ENCODE measurements around the gene BPIFB6.

Gene BPIFB6

DNA sequence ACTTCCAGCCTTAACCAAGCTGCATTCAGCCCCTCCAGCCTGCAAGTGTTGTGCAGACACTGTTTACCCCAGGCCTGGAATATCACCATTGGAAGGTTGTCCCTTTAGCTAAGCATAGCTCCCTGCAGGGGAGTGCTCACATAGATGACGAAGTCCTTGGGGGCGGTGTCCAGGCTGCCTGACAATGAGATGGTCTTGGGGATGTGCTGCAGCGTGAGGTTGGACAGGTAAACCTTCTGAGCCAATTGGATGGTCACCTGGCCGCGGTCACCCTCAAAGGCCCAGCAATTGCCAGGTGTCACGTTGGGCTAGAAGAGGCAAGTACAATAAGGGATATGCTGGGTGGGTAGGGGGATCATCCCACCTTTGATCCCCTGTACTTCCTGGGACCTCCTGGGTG, 45.9 kb upstream of the BPIFB6 start:
- no peak overlapping the region for H3K4me3 ChIP-seq
- H3K4me1 ChIP-seq: no peaks in the 10 kb centered on the region
- H3K9me3 ChIP-seq: no peaks in the 10 kb centered on the region
- no peak for DNase-seq
- TF ChIP-seq, protein P1, sequence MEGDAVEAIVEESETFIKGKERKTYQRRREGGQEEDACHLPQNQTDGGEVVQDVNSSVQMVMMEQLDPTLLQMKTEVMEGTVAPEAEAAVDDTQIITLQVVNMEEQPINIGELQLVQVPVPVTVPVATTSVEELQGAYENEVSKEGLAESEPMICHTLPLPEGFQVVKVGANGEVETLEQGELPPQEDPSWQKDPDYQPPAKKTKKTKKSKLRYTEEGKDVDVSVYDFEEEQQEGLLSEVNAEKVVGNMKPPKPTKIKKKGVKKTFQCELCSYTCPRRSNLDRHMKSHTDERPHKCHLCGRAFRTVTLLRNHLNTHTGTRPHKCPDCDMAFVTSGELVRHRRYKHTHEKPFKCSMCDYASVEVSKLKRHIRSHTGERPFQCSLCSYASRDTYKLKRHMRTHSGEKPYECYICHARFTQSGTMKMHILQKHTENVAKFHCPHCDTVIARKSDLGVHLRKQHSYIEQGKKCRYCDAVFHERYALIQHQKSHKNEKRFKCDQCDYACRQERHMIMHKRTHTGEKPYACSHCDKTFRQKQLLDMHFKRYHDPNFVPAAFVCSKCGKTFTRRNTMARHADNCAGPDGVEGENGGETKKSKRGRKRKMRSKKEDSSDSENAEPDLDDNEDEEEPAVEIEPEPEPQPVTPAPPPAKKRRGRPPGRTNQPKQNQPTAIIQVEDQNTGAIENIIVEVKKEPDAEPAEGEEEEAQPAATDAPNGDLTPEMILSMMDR (IDR thresholded peaks at IDR 0.05): no peak
- no peaks in the 10 kb centered on the region for H3K36me3 ChIP-seq
- H3K27ac ChIP-seq: no peak overlapping the region
- intact Hi-C loops (cut with DNase I; ENCODE audit: low total_unique reads): no loop called here
- peaks cover 0 to 35% of the 10 kb centered on the region in 2 donors for H3K27me3 ChIP-seq

DNA sequence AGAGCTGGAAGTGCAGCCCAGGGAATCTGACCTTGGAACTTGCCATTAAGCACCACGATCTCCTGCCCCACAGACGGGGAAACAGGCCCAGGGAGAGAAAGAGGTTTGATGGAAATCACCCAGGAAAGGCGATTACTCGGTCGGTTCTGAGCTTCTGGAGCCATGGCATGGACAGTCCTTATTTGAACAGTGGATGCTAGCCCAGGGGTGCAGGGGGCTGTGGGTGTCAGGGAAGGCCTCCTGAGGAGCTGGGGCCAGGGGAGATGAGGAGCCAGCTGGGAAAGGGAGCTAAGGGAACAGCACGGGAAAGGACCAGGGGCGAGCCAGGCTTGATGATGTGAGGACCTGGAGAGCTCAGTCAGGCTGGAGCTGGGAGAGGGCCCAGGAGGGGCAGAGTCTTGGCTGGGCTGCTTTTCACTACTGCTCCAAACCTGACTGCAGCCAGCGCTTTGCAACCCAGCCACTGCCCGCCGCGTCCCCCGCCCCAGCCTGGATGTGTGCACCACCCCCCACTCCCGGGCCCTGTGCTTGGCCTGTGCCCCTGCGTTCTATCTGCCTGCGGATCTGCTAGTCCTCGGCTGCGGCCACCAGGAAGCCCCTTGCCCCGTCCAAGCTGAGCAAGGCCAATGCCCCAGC, 45.0 kb upstream of the BPIFB6 start:
- no peak overlapping the region for H3K4me3 ChIP-seq
- intact Hi-C loops (cut with DNase I; ENCODE audit: low total_unique reads): no loop called here

DNA sequence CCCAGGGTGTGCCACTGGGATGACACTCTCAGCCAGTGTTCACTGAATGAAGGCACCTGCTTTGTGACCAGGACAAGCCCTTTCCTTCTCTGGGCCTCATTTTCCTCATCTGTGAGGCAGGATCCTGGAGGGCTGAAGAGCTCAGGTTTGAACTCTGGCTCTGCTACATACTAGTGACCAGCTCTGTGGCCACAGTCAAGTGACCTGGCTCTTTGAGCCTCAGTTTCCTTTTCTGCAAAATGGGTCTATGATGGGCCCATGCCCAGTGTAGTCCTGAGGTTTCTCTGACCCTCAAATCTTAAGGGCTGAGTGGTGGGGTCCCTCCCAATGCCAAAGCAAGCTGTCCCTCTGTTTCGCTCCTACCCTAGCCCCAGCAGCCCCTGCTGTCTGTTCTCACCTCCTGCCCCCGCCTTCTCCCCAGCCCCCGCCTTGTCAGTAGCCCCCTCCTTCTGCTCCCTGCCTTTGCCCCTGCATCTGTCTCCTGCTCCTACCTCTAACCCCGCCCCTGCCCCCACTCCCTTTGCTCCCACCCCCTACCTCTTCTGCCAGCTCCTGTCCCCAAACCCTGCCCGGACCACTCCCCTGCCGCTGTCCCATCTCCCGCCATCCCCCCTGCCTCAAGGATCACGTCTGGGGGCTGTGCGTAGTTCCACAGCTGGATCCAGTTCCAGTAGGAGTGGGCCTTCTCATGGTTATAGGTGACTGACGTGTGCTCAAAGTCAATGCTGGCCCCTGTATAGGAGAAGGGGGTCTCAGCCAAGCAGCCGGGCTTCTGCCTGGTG, 44.2 kb upstream of the BPIFB6 start:
- H3K27ac ChIP-seq: no peak overlapping the region
- intact Hi-C loops (cut with DNase I; ENCODE audit: low total_unique reads): no loop called here
- DNase-seq: no peak
- H3K4me3 ChIP-seq: no peak overlapping the region
- TF ChIP-seq, protein P1 (IDR thresholded peaks at IDR 0.05): no peak
- H3K36me3 ChIP-seq: no peaks in the 10 kb centered on the region
- no peaks in the 10 kb centered on the region for H3K9me3 ChIP-seq
- no peaks in the 10 kb centered on the region for H3K4me1 ChIP-seq
- H3K27me3 ChIP-seq: peaks cover 0 to 39% of the 10 kb centered on the region in 2 donors

More for the DNA sequence above, 45.0 kb upstream of the BPIFB6 start:
- TF ChIP-seq, protein P1 (IDR thresholded peaks at IDR 0.05): no peak
- no peak overlapping the region for H3K27ac ChIP-seq
- H3K9me3 ChIP-seq: no peaks in the 10 kb centered on the region
- H3K27me3 ChIP-seq: peaks cover 0 to 38% of the 10 kb centered on the region in 2 donors
- H3K36me3 ChIP-seq: no peaks in the 10 kb centered on the region
- no peaks in the 10 kb centered on the region for H3K4me1 ChIP-seq
- no peak for DNase-seq

DNA sequence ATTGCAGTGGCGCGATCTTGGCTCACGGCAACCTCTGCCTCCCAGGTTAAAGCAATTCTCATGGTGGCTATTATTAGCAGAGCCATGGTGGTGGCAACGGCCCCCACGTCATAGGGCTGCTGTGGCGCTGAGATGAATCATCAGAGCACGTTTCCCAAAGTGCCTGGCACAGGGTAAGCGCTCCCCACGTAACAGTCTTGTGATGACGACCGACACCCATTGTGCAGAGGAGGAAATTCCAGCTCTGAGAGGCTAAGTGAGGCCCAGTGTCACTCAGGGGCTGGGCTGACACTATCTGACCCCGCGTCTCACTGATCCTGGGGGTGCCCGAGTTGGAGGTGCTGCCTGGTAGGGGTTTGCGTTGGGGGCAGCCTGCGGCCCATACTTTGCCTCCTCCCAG, 43.4 kb upstream of the BPIFB6 start:
- H3K27ac ChIP-seq: no peak overlapping the region
- H3K27me3 ChIP-seq: peaks cover 0 to 39% of the 10 kb centered on the region in 2 donors
- intact Hi-C loops (cut with DNase I; ENCODE audit: low total_unique reads): no loop called here
- no peaks in the 10 kb centered on the region for H3K4me1 ChIP-seq
- no peaks in the 10 kb centered on the region for H3K9me3 ChIP-seq
- H3K4me3 ChIP-seq: no peak overlapping the region
- H3K36me3 ChIP-seq: no peaks in the 10 kb centered on the region
- DNase-seq: no peak
- TF ChIP-seq, protein P1 (IDR thresholded peaks at IDR 0.05): no peak

DNA sequence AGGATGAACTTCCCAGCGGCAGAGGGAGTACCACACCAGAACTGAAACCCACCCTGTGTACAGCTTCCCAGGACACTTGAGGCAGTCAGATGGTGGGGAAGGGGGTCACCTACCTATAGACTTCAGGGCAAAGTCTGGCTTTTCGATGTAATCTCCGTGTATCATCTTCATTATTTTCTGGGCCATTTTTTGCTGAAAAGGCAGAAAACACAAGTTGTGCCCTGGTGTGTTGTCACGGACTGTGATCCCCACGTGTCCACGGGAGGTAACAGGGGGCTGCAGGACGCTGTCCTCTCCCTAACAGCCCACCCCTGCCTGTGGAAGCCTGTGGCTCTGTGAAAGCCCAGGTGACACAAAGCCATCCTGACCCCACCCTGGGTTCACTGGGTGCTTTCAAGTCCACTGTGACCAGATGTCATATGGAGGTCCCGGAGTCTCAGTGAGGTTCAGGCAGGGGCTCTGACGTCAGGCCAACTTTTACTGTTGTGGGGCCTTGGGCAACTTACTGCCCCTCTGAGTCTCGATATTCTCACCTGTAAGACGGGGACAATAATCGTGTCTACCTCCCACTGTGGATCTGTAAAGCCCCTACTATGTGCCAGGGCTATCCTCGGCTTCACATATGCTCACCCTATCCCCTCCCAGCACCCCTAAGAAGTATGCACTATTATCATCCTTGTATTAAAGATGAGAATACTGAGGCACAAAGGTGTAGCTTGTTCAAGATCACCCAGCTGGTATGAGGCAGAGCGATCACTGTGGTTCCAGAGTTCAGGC, 41.8 kb upstream of the BPIFB6 start:
- TF ChIP-seq, protein P1 (IDR thresholded peaks at IDR 0.05): no peak
- no peak for DNase-seq
- Histone ChIP-seq H3K27me3 (peaks cover 0 to 37% of the 10 kb centered on the region in 2 donors), H3K9me3 (no peaks in the 10 kb centered on the region), H3K36me3 (no peaks in the 10 kb centered on the region), H3K4me1 (no peaks in the 10 kb centered on the region), H3K4me3 (no peak overlapping the region), H3K27ac (no peak overlapping the region)
- intact Hi-C loops (cut with DNase I; ENCODE audit: low total_unique reads): no loop called here

All from tibial artery (tissue), 4 donors.